ENCODE results near the gene APBB3. TPM values are rescaled to one million over a fixed set of nuclear protein-coding genes. Genes with fewer than 3 reads are reported as not detected.
A peak's percentile ranks its signal among the peaks of the same experiment; 100 is the strongest.

APBB3 gene, protein sequence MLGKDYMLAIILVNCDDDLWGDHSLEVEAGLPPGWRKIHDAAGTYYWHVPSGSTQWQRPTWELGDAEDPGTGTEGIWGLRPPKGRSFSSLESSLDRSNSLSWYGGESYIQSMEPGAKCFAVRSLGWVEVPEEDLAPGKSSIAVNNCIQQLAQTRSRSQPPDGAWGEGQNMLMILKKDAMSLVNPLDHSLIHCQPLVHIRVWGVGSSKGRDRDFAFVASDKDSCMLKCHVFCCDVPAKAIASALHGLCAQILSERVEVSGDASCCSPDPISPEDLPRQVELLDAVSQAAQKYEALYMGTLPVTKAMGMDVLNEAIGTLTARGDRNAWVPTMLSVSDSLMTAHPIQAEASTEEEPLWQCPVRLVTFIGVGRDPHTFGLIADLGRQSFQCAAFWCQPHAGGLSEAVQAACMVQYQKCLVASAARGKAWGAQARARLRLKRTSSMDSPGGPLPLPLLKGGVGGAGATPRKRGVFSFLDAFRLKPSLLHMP
- total RNA-seq = 10 to 100 TPM in 5 of 6 experiments, 1 to 10 TPM in 1; 9.6 to 24.3 (median 14.3) TPM
- long read RNA-seq, partial matches to known transcripts = 4 of 7 reads
- long read RNA-seq, other reads (novel, unspliced or antisense) = 3 of 7 reads

DNA sequence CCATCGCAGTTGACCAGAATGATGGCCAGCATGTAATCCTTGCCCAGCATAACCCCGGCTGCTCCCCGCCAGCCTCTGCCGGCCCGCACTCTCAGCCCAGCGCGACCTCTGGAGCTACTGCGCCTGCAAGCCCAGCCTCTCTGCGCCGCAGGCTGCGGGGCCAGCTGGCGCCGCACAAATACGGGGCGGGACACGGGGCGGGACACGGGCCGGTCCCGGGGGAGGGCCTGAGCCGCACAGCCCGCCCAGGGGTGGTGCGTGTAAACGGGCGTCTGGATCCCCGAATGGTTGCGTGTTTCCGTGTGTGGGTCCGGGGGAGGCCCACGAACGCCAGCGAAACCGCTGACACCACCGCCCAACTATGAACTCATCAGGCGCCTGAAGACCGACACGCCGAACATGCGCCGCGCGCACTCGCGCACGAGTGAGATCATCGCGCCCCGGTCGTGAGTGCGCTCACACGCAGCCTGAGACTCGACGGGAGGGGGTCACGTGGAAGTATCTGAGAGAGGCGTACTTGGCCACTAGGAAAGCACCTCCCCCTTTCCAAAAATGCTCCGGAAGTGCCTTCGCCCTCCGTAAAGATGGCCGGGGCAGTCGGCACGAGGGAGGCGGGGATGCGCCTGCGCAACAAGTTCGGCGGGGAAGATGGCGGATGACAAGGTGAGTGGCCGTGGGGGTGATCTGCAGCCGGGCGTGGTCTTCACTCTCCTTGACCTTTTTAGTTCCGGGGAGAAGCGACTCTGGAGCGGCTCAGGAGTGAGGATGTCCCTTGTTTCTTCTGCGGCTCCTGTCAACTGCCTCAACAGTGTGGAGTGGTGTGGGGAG, at the start of gene APBB3, which contains the start of gene SLC35A4:
TSS of gene APBB3 (minus strand) at position 403 of the 828 bp plus-strand sequence. CDS start at position 50, 353 bp downstream.
TSS of gene SLC35A4 (plus strand) at position 633 of the 828 bp plus-strand sequence. CDS start 2,342 bp downstream, outside the sequence.
- H3K9me3 ChIP-seq = no peaks in the 10 kb centered on the region
- 0% methylated on average over 25 of the region's 74 CpGs for WGBS (ENCODE audit: insufficient coverage, low coverage, low lambda C conversion rate, missing lambda C conversion rate)

DNA sequence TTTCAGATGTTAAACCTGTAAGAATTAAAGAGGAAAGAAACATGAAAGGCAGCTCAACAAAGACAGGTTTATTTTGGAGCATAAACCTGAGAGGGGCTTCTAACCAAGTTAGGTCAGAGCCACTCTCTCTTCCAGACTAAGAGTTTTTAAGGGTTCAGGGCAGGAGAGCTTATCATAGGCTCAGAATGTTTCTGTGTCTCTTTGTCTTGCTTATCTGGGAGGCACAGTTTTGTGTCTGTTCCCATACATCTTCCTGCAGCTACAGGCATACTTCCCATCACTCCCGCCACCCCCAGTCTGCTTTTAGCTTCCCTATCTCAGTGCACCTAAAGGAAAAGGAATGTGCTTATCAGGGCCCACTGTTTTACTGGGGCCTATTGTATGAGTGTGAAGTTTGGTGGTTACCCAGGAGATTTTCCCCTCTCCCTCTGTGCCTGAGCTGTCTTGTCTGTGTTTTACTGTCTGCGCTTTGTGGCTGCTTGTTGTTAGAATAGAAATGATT, 46.7 kb upstream of the APBB3 start:
- WGBS (ENCODE audit: insufficient coverage, low coverage, low lambda C conversion rate, missing lambda C conversion rate) = 86% methylated on average over 2 of the region's 2 CpGs
- no peaks in the 10 kb centered on the region for H3K36me3 ChIP-seq
- DNase-seq (no peak), ATAC-seq (peak in 3 of 4 donors; percentile 9 to 32 (median 9))
- no peaks in the 10 kb centered on the region for H3K9me3 ChIP-seq
- TF ChIP-seq, protein P1, sequence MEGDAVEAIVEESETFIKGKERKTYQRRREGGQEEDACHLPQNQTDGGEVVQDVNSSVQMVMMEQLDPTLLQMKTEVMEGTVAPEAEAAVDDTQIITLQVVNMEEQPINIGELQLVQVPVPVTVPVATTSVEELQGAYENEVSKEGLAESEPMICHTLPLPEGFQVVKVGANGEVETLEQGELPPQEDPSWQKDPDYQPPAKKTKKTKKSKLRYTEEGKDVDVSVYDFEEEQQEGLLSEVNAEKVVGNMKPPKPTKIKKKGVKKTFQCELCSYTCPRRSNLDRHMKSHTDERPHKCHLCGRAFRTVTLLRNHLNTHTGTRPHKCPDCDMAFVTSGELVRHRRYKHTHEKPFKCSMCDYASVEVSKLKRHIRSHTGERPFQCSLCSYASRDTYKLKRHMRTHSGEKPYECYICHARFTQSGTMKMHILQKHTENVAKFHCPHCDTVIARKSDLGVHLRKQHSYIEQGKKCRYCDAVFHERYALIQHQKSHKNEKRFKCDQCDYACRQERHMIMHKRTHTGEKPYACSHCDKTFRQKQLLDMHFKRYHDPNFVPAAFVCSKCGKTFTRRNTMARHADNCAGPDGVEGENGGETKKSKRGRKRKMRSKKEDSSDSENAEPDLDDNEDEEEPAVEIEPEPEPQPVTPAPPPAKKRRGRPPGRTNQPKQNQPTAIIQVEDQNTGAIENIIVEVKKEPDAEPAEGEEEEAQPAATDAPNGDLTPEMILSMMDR (IDR thresholded peaks at IDR 0.05) = no peak
- no peak for TF ChIP-seq POLR2A (IDR thresholded peaks at IDR 0.05)
- no peak overlapping the region for H3K4me3 ChIP-seq
- H3K27ac ChIP-seq = peak overlapping the region in 1 of 3 donors; percentile 45
- intact Hi-C loops (cut with DNase I) = no loop called here
- H3K4me1 ChIP-seq = peaks cover 0 to 13% (median 3%) of the 10 kb centered on the region in 4 donors
- no peaks in the 10 kb centered on the region for H3K27me3 ChIP-seq

More for the DNA sequence above, at the start of gene APBB3, which contains the start of gene SLC35A4:
- Histone ChIP-seq H3K4me3 (peak within 1 kb of the TSS; percentile 74 to 87 (median 76)), H3K4me1 (peaks cover 0 to 53% (median 25%) of the 10 kb centered on the region in 4 donors), H3K27ac (peak within 1 kb of the TSS; percentile 84 to 94 (median 87)), H3K27me3 (no peaks in the 10 kb centered on the region), H3K36me3 (peaks cover 0 to 15% (median 7%) of the 10 kb centered on the region in 4 donors)
- intact Hi-C loops (cut with DNase I) = loop anchor here (10.0 kb wide), 1 partner anchor 70 kb away; the partner anchor contains the start of genes CD14 (in 2 of the 2) and TMCO6 (in 2 of the 2)
- TF ChIP-seq, protein P1 (IDR thresholded peaks at IDR 0.05) = peak in 1 of 4 donors; percentile 2
- TF ChIP-seq POLR2A (IDR thresholded peaks at IDR 0.05) = peak; percentile 92
- DNase-seq = peak; percentile 95 to 97 (median 97)
- peak; percentile 80 to 92 (median 84) for ATAC-seq

DNA sequence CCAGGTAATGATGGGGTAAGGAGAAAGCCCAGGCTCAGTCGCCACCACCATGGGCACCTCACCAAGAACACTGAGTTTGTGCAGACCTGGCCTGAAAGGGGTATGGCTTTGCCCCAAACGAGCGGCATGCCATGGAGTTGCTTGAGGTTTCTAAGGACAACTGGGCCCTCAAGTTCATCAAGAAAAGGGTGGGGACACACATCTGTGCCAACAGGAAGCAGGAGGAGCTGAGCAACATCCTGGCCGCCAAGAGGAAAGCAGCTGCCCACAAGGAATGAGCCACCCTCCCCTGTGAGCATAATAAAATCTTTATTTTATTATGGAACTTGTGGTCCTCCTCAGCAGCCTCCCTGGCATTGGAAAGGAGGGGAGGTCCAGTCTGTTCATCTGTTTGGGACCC, 44.7 kb upstream of the APBB3 start:
- H3K27ac ChIP-seq = peak overlapping the region in 1 of 3 donors; percentile 10

More for the DNA sequence above, 44.7 kb upstream of the APBB3 start:
- Histone ChIP-seq H3K9me3 (no peaks in the 10 kb centered on the region), H3K4me3 (no peak overlapping the region), H3K36me3 (no peaks in the 10 kb centered on the region), H3K4me1 (peaks cover 0 to 13% (median 3%) of the 10 kb centered on the region in 4 donors), H3K27me3 (no peaks in the 10 kb centered on the region)
- 38% methylated on average over 2 of the region's 4 CpGs for WGBS (ENCODE audit: insufficient coverage, low coverage, low lambda C conversion rate, missing lambda C conversion rate)
- ATAC-seq (peak in 1 of 4 donors; percentile 15), DNase-seq (no peak)
- TF ChIP-seq, protein P1 (IDR thresholded peaks at IDR 0.05) = no peak
- no peak for TF ChIP-seq POLR2A (IDR thresholded peaks at IDR 0.05)
- intact Hi-C loops (cut with DNase I) = no loop called here
